Fibroblast of lung (primary cell): ENCODE results near the gene HS3ST1. TPM values are rescaled to one million over a fixed set of nuclear protein-coding genes. Genes with fewer than 3 reads are reported as not detected.

Experiments used
- DNase-seq, 2 donors: peaks; one replicate each; pipeline versions ENCODE4 v3.0.0 to v3.0.0-alpha.2; 2010; ENCODE audit warnings: low read depth in 2 of 2
- H2AFZ ChIP-seq: 2 replicates; pipeline ENCODE4 v1.5.1; 2012; ENCODE audit warnings: low read length, control low read depth, inconsistent platforms
- H3K27ac ChIP-seq: 2 replicates; pipeline ENCODE4 v1.5.1; 2011; ENCODE audit warnings: low read length, control low read depth; ENCODE audit not compliant: insufficient read depth
- H3K27me3 ChIP-seq: 2 replicates; pipeline ENCODE4 v1.5.1; 2011; ENCODE audit warnings: mild to moderate bottlenecking, low read length; ENCODE audit not compliant: control insufficient read depth, insufficient read depth
- H3K36me3 ChIP-seq: 2 replicates; pipeline ENCODE4 v1.5.1; 2011; ENCODE audit warnings: low read length; ENCODE audit not compliant: control insufficient read depth, insufficient read depth
- H3K4me1 ChIP-seq: 2 replicates; pipeline ENCODE4 v1.5.1; 2011; ENCODE audit warnings: low read length; ENCODE audit not compliant: control insufficient read depth, insufficient read depth; ENCODE audit errors: extremely low read depth
- H3K4me2 ChIP-seq: 2 replicates; pipeline ENCODE4 v1.5.1; 2011; ENCODE audit warnings: low read length, control low read depth; ENCODE audit not compliant: insufficient read depth; ENCODE audit errors: extremely low read depth
- H3K4me3 ChIP-seq, 4 experiments: fragments of 200-600 bp in 1 of 4; sonication (generic) in 1 of 4; replicated peaks in 1 of 4; 2 replicates each; pipeline ENCODE4 v1.5.1; 2011 to 2016; ENCODE audit warnings: low read length in 4 of 4, low read depth in 3 of 4, mild to moderate bottlenecking in 3 of 4, control low read depth in 2 of 4, inconsistent platforms in 1 of 4, mixed read lengths in 1 of 4; ENCODE audit not compliant: insufficient read depth in 1 of 4; ENCODE audit errors: control extremely low read depth in 1 of 4
- H3K79me2 ChIP-seq: 2 replicates; pipeline ENCODE4 v1.5.1; 2012; ENCODE audit warnings: mild to moderate bottlenecking, low read length, inconsistent platforms; ENCODE audit not compliant: control insufficient read depth, insufficient read depth
- H3K9ac ChIP-seq: 2 replicates; pipeline ENCODE4 v1.5.1; 2011; ENCODE audit warnings: mild to moderate bottlenecking, low read length, control low read depth; ENCODE audit not compliant: insufficient read depth
- H3K9me3 ChIP-seq: 2 replicates; pipeline ENCODE4 v1.5.1; 2012; ENCODE audit warnings: low read depth, low read length; ENCODE audit not compliant: control insufficient read depth, insufficient read depth
- H4K20me1 ChIP-seq: 2 replicates; pipeline ENCODE4 v1.5.1; 2011; ENCODE audit warnings: low read length; ENCODE audit not compliant: control insufficient read depth, insufficient read depth; ENCODE audit errors: extremely low read depth
- EZH2 ChIP-seq: IDR thresholded peaks from 2 replicates; pipeline ENCODE4 v1.5.1; 2012; ENCODE audit warnings: low read length, control low read depth, mild to moderate bottlenecking; ENCODE audit errors: missing control alignments
- polyA plus RNA-seq, 2 donors: library from polyadenylated mRNA; depleted of rRNA in 1 of 2; stranded (reverse) in 1 of 2; unstranded in 1 of 2; fragments of >200 nt; gene quantifications; 2 replicates each; pipeline ENCODE4 v1.2.1, GENCODE V29; 2011 to 2012; ENCODE audit warnings: missing spikeins in 1 of 2
- total RNA-seq: library from RNA; depleted of rRNA; stranded (reverse); fragments of >200 nt; gene quantifications from 2 replicates; pipeline ENCODE4 v1.2.1, GENCODE V29; 2014
- TF ChIP-seq, protein P1 (sequence below), 2 donors: IDR thresholded peaks in 1 of 2; conservative IDR thresholded peaks in 1 of 2; 1 replicate in 1 of 2; 2 replicates in 1 of 2; pipeline ENCODE4 v1.5.1; 2011 to 2012; ENCODE audit warnings: low read length in 2 of 2, control low read depth in 1 of 2, inconsistent platforms in 1 of 2, low read depth in 1 of 2, mild to moderate bottlenecking in 1 of 2

Gene HS3ST1
- total and polyA plus RNA-seq, 2 donors (not counting 1 experiment from before 2014, with no cell fraction given), result 0.01 TPM; not detected in 1

GRCh38 chr4:11376571-11376970, 52.1 kb downstream of the HS3ST1 start:
- no peak for TF ChIP-seq EZH2
- TF ChIP-seq, protein P1, sequence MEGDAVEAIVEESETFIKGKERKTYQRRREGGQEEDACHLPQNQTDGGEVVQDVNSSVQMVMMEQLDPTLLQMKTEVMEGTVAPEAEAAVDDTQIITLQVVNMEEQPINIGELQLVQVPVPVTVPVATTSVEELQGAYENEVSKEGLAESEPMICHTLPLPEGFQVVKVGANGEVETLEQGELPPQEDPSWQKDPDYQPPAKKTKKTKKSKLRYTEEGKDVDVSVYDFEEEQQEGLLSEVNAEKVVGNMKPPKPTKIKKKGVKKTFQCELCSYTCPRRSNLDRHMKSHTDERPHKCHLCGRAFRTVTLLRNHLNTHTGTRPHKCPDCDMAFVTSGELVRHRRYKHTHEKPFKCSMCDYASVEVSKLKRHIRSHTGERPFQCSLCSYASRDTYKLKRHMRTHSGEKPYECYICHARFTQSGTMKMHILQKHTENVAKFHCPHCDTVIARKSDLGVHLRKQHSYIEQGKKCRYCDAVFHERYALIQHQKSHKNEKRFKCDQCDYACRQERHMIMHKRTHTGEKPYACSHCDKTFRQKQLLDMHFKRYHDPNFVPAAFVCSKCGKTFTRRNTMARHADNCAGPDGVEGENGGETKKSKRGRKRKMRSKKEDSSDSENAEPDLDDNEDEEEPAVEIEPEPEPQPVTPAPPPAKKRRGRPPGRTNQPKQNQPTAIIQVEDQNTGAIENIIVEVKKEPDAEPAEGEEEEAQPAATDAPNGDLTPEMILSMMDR (conservative IDR thresholded peaks at IDR 0.05 in 1 of 2, IDR thresholded peaks at IDR 0.05 in 1 of 2; ENCODE audit: low read depth in 1 of 2, low read length in 2 of 2), result no peak
- no peaks in the 10 kb centered on the region for H3K27me3 ChIP-seq
- H3K4me3 ChIP-seq, result no peak overlapping the region
- H2AFZ ChIP-seq, result no peak overlapping the region
- no peak overlapping the region for H3K4me2 ChIP-seq
- no peaks in the 10 kb centered on the region for H3K36me3 ChIP-seq
- no peaks in the 10 kb centered on the region for H4K20me1 ChIP-seq
- H3K79me2 ChIP-seq, result no peaks in the 10 kb centered on the region
- no peaks in the 10 kb centered on the region for H3K9me3 ChIP-seq
- H3K9ac ChIP-seq, result no peak overlapping the region
- no peaks in the 10 kb centered on the region for H3K4me1 ChIP-seq
- H3K27ac ChIP-seq, result no peak overlapping the region
- no peak for DNase-seq

GRCh38 chr4:11376146-11376545, 52.5 kb downstream of the HS3ST1 start:
- Histone ChIP-seq H3K36me3 (no peaks in the 10 kb centered on the region), H4K20me1 (no peaks in the 10 kb centered on the region), H3K27me3 (no peaks in the 10 kb centered on the region), H2AFZ (no peak overlapping the region), H3K9me3 (no peaks in the 10 kb centered on the region), H3K27ac (no peak overlapping the region), H3K4me1 (no peaks in the 10 kb centered on the region), H3K9ac (no peak overlapping the region), H3K4me2 (no peak overlapping the region), H3K4me3 (no peak overlapping the region), H3K79me2 (no peaks in the 10 kb centered on the region)
- no peak for DNase-seq
- TF ChIP-seq EZH2, result no peak
- TF ChIP-seq, protein P1 (conservative IDR thresholded peaks at IDR 0.05 in 1 of 2, IDR thresholded peaks at IDR 0.05 in 1 of 2; ENCODE audit: low read depth in 1 of 2, low read length in 2 of 2), result no peak

DNA sequence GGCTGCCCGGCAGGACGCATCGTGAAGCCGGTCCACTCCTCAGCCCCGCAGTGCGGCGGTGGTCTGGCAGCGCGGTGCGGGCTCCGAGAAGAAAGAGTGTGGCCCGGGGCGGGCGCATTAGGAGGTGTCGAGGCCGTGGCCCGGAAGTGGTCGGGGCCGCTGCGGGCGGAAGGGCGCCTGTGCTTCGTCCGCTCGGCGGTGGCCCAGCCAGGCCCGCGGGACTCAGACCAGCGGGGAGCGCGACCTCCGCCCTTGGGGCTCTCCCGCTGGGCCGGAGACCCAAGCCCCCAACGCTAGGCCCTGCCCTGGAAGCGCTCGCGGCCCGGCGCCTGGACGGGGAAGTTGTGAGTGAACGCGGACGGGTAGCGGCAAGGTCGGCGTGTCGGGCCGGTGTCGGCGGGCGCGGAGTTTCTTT, 60.0 kb downstream of the HS3ST1 start:
- Histone ChIP-seq H3K4me1 (no peaks in the 10 kb centered on the region), H3K4me3 (no peak overlapping the region), H3K27ac (no peak overlapping the region), H3K9ac (no peak overlapping the region), H2AFZ (no peak overlapping the region), H3K27me3 (no peaks in the 10 kb centered on the region), H3K9me3 (no peaks in the 10 kb centered on the region), H4K20me1 (no peaks in the 10 kb centered on the region), H3K79me2 (no peaks in the 10 kb centered on the region), H3K4me2 (no peak overlapping the region), H3K36me3 (no peaks in the 10 kb centered on the region)
- TF ChIP-seq, protein P1 (conservative IDR thresholded peaks at IDR 0.05 in 1 of 2, IDR thresholded peaks at IDR 0.05 in 1 of 2; ENCODE audit: low read depth in 1 of 2, low read length in 2 of 2), result no peak
- no peak for TF ChIP-seq EZH2
- DNase-seq, result no peak
